Fibroblast of lung (primary cell): Measurements from ENCODE around the gene ZNF511. TPM values are rescaled to one million over a fixed set of nuclear protein-coding genes. Genes with fewer than 3 reads are reported as not detected.

Experiments
- DNase-seq, 2 donors: peaks; one replicate each; pipeline versions ENCODE4 v3.0.0 to v3.0.0-alpha.2; 2010; ENCODE audit warnings: low read depth in 2 of 2
- H2AFZ ChIP-seq: 2 replicates; pipeline ENCODE4 v1.5.1; 2012; ENCODE audit warnings: low read length, control low read depth, inconsistent platforms
- H3K27ac ChIP-seq: 2 replicates; pipeline ENCODE4 v1.5.1; 2011; ENCODE audit warnings: low read length, control low read depth; ENCODE audit not compliant: insufficient read depth
- H3K27me3 ChIP-seq: 2 replicates; pipeline ENCODE4 v1.5.1; 2011; ENCODE audit warnings: mild to moderate bottlenecking, low read length; ENCODE audit not compliant: control insufficient read depth, insufficient read depth
- H3K36me3 ChIP-seq: 2 replicates; pipeline ENCODE4 v1.5.1; 2011; ENCODE audit warnings: low read length; ENCODE audit not compliant: control insufficient read depth, insufficient read depth
- H3K4me1 ChIP-seq: 2 replicates; pipeline ENCODE4 v1.5.1; 2011; ENCODE audit warnings: low read length; ENCODE audit not compliant: control insufficient read depth, insufficient read depth; ENCODE audit errors: extremely low read depth
- H3K4me2 ChIP-seq: 2 replicates; pipeline ENCODE4 v1.5.1; 2011; ENCODE audit warnings: low read length, control low read depth; ENCODE audit not compliant: insufficient read depth; ENCODE audit errors: extremely low read depth
- H3K4me3 ChIP-seq, 4 experiments: fragments of 200-600 bp in 1 of 4; sonication (generic) in 1 of 4; replicated peaks in 1 of 4; 2 replicates each; pipeline ENCODE4 v1.5.1; 2011 to 2016; ENCODE audit warnings: low read length in 4 of 4, low read depth in 3 of 4, mild to moderate bottlenecking in 3 of 4, control low read depth in 2 of 4, inconsistent platforms in 1 of 4, mixed read lengths in 1 of 4; ENCODE audit not compliant: insufficient read depth in 1 of 4; ENCODE audit errors: control extremely low read depth in 1 of 4
- H3K79me2 ChIP-seq: 2 replicates; pipeline ENCODE4 v1.5.1; 2012; ENCODE audit warnings: mild to moderate bottlenecking, low read length, inconsistent platforms; ENCODE audit not compliant: control insufficient read depth, insufficient read depth
- H3K9ac ChIP-seq: 2 replicates; pipeline ENCODE4 v1.5.1; 2011; ENCODE audit warnings: mild to moderate bottlenecking, low read length, control low read depth; ENCODE audit not compliant: insufficient read depth
- H3K9me3 ChIP-seq: 2 replicates; pipeline ENCODE4 v1.5.1; 2012; ENCODE audit warnings: low read depth, low read length; ENCODE audit not compliant: control insufficient read depth, insufficient read depth
- H4K20me1 ChIP-seq: 2 replicates; pipeline ENCODE4 v1.5.1; 2011; ENCODE audit warnings: low read length; ENCODE audit not compliant: control insufficient read depth, insufficient read depth; ENCODE audit errors: extremely low read depth
- CTCF ChIP-seq, 2 donors: IDR thresholded peaks in 1 of 2; conservative IDR thresholded peaks in 1 of 2; 1 replicate in 1 of 2; 2 replicates in 1 of 2; pipeline ENCODE4 v1.5.1; 2011 to 2012; ENCODE audit warnings: low read length in 2 of 2, control low read depth in 1 of 2, inconsistent platforms in 1 of 2, low read depth in 1 of 2, mild to moderate bottlenecking in 1 of 2
- EZH2 ChIP-seq: IDR thresholded peaks from 2 replicates; pipeline ENCODE4 v1.5.1; 2012; ENCODE audit warnings: low read length, control low read depth, mild to moderate bottlenecking; ENCODE audit errors: missing control alignments
- polyA plus RNA-seq, 2 donors: library from polyadenylated mRNA; depleted of rRNA in 1 of 2; stranded (reverse) in 1 of 2; unstranded in 1 of 2; fragments of >200 nt; gene quantifications; 2 replicates each; pipeline ENCODE4 v1.2.1, GENCODE V29; 2011 to 2012; ENCODE audit warnings: missing spikeins in 1 of 2
- total RNA-seq: library from RNA; depleted of rRNA; stranded (reverse); fragments of >200 nt; gene quantifications from 2 replicates; pipeline ENCODE4 v1.2.1, GENCODE V29; 2014

The ZNF511 gene
- total and polyA plus RNA-seq, 2 donors (not counting 1 experiment from before 2014, with no cell fraction given), result 18.5 to 27.7 TPM

GRCh38 chr10:133268532-133268931 is 40.2 kb upstream of the ZNF511 start:
- Histone ChIP-seq H3K4me1 (no peaks in the 10 kb centered on the region), H3K4me3 (no peak overlapping the region), H3K27ac (no peak overlapping the region), H4K20me1 (no peaks in the 10 kb centered on the region), H3K9me3 (no peaks in the 10 kb centered on the region), H3K4me2 (no peak overlapping the region), H3K9ac (no peak overlapping the region), H3K36me3 (no peaks in the 10 kb centered on the region), H3K27me3 (no peaks in the 10 kb centered on the region), H2AFZ (no peak overlapping the region), H3K79me2 (no peaks in the 10 kb centered on the region)
- no peak for TF ChIP-seq EZH2
- no peak for TF ChIP-seq CTCF (conservative IDR thresholded peaks at IDR 0.05 in 1 of 2, IDR thresholded peaks at IDR 0.05 in 1 of 2; ENCODE audit: low read depth in 1 of 2, low read length in 2 of 2)
- no peak for DNase-seq

- Histone ChIP-seq H3K4me2 (no peak overlapping the region), H3K27me3 (no peaks in the 10 kb centered on the region), H3K27ac (no peak overlapping the region), H3K36me3 (no peaks in the 10 kb centered on the region), H3K9me3 (no peaks in the 10 kb centered on the region), H2AFZ (no peak overlapping the region), H3K4me1 (no peaks in the 10 kb centered on the region), H3K4me3 (no peak overlapping the region), H3K79me2 (no peaks in the 10 kb centered on the region), H4K20me1 (no peaks in the 10 kb centered on the region), H3K9ac (no peak overlapping the region)
- DNase-seq, result no peak
- TF ChIP-seq CTCF (conservative IDR thresholded peaks at IDR 0.05 in 1 of 2, IDR thresholded peaks at IDR 0.05 in 1 of 2; ENCODE audit: low read depth in 1 of 2, low read length in 2 of 2) (no peak), EZH2 (no peak)
Observed at GRCh38 chr10:133269367-133269766, 39.3 kb upstream of the ZNF511 start.

- Histone ChIP-seq H3K79me2 (no peaks in the 10 kb centered on the region), H3K4me3 (no peak overlapping the region), H3K4me2 (no peak overlapping the region), H3K36me3 (no peaks in the 10 kb centered on the region), H3K9ac (no peak overlapping the region), H3K27me3 (no peaks in the 10 kb centered on the region), H2AFZ (no peak overlapping the region), H3K4me1 (no peaks in the 10 kb centered on the region), H3K27ac (no peak overlapping the region), H3K9me3 (no peaks in the 10 kb centered on the region), H4K20me1 (no peaks in the 10 kb centered on the region)
- no peak for DNase-seq
- TF ChIP-seq EZH2, result no peak
- no peak for TF ChIP-seq CTCF (conservative IDR thresholded peaks at IDR 0.05 in 1 of 2, IDR thresholded peaks at IDR 0.05 in 1 of 2; ENCODE audit: low read depth in 1 of 2, low read length in 2 of 2)
Observed at GRCh38 chr10:133270204-133270603, 38.5 kb upstream of the ZNF511 start.
